Fibroblast of lung (primary cell): ENCODE data around the gene COL10A1. TPM values are rescaled to one million over a fixed set of nuclear protein-coding genes. Genes with fewer than 3 reads are reported as not detected.

Experiments used
- DNase-seq, 2 donors: peaks; one replicate each; pipeline versions ENCODE4 v3.0.0 to v3.0.0-alpha.2; 2010; ENCODE audit warnings: low read depth in 2 of 2
- H2AFZ ChIP-seq: 2 replicates; pipeline ENCODE4 v1.5.1; 2012; ENCODE audit warnings: low read length, control low read depth, inconsistent platforms
- H3K27ac ChIP-seq: 2 replicates; pipeline ENCODE4 v1.5.1; 2011; ENCODE audit warnings: low read length, control low read depth; ENCODE audit not compliant: insufficient read depth
- H3K27me3 ChIP-seq: 2 replicates; pipeline ENCODE4 v1.5.1; 2011; ENCODE audit warnings: mild to moderate bottlenecking, low read length; ENCODE audit not compliant: control insufficient read depth, insufficient read depth
- H3K36me3 ChIP-seq: 2 replicates; pipeline ENCODE4 v1.5.1; 2011; ENCODE audit warnings: low read length; ENCODE audit not compliant: control insufficient read depth, insufficient read depth
- H3K4me1 ChIP-seq: 2 replicates; pipeline ENCODE4 v1.5.1; 2011; ENCODE audit warnings: low read length; ENCODE audit not compliant: control insufficient read depth, insufficient read depth; ENCODE audit errors: extremely low read depth
- H3K4me2 ChIP-seq: 2 replicates; pipeline ENCODE4 v1.5.1; 2011; ENCODE audit warnings: low read length, control low read depth; ENCODE audit not compliant: insufficient read depth; ENCODE audit errors: extremely low read depth
- H3K4me3 ChIP-seq, 4 experiments: fragments of 200-600 bp in 1 of 4; sonication (generic) in 1 of 4; replicated peaks in 1 of 4; 2 replicates each; pipeline ENCODE4 v1.5.1; 2011 to 2016; ENCODE audit warnings: low read length in 4 of 4, low read depth in 3 of 4, mild to moderate bottlenecking in 3 of 4, control low read depth in 2 of 4, inconsistent platforms in 1 of 4, mixed read lengths in 1 of 4; ENCODE audit not compliant: insufficient read depth in 1 of 4; ENCODE audit errors: control extremely low read depth in 1 of 4
- H3K79me2 ChIP-seq: 2 replicates; pipeline ENCODE4 v1.5.1; 2012; ENCODE audit warnings: mild to moderate bottlenecking, low read length, inconsistent platforms; ENCODE audit not compliant: control insufficient read depth, insufficient read depth
- H3K9ac ChIP-seq: 2 replicates; pipeline ENCODE4 v1.5.1; 2011; ENCODE audit warnings: mild to moderate bottlenecking, low read length, control low read depth; ENCODE audit not compliant: insufficient read depth
- H3K9me3 ChIP-seq: 2 replicates; pipeline ENCODE4 v1.5.1; 2012; ENCODE audit warnings: low read depth, low read length; ENCODE audit not compliant: control insufficient read depth, insufficient read depth
- H4K20me1 ChIP-seq: 2 replicates; pipeline ENCODE4 v1.5.1; 2011; ENCODE audit warnings: low read length; ENCODE audit not compliant: control insufficient read depth, insufficient read depth; ENCODE audit errors: extremely low read depth
- EZH2 ChIP-seq: IDR thresholded peaks from 2 replicates; pipeline ENCODE4 v1.5.1; 2012; ENCODE audit warnings: low read length, control low read depth, mild to moderate bottlenecking; ENCODE audit errors: missing control alignments
- polyA plus RNA-seq, 2 donors: library from polyadenylated mRNA; depleted of rRNA in 1 of 2; stranded (reverse) in 1 of 2; unstranded in 1 of 2; fragments of >200 nt; gene quantifications; 2 replicates each; pipeline ENCODE4 v1.2.1, GENCODE V29; 2011 to 2012; ENCODE audit warnings: missing spikeins in 1 of 2
- total RNA-seq: library from RNA; depleted of rRNA; stranded (reverse); fragments of >200 nt; gene quantifications from 2 replicates; pipeline ENCODE4 v1.2.1, GENCODE V29; 2014
- TF ChIP-seq, protein P1 (sequence below), 2 donors: IDR thresholded peaks in 1 of 2; conservative IDR thresholded peaks in 1 of 2; 1 replicate in 1 of 2; 2 replicates in 1 of 2; pipeline ENCODE4 v1.5.1; 2011 to 2012; ENCODE audit warnings: low read length in 2 of 2, control low read depth in 1 of 2, inconsistent platforms in 1 of 2, low read depth in 1 of 2, mild to moderate bottlenecking in 1 of 2

COL10A1 gene
- total and polyA plus RNA-seq, 2 donors (not counting 1 experiment from before 2014, with no cell fraction given) = 17.3 to 40.1 TPM

DNA sequence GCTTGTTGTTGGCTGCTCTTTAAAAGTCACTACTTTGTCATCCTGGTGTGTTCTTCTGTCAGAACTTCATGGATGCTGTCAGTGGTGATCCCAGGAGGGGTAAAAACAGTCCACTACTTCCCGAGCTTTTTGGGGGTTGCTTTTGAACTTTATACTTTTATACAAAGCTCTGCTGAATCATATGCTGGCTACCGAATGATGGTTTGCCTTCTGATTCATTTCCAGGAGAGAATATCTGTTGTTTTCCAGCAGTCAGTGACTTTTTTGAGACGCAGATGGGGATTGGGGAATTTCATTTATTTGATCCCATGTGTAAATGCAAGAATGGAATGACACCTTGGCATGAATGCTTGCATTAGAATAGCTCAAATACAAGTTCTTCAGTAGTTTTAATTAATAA, 32.7 kb upstream of the COL10A1 start:
- no peak overlapping the region for H3K27ac ChIP-seq
- TF ChIP-seq EZH2 = no peak
- TF ChIP-seq, protein P1, sequence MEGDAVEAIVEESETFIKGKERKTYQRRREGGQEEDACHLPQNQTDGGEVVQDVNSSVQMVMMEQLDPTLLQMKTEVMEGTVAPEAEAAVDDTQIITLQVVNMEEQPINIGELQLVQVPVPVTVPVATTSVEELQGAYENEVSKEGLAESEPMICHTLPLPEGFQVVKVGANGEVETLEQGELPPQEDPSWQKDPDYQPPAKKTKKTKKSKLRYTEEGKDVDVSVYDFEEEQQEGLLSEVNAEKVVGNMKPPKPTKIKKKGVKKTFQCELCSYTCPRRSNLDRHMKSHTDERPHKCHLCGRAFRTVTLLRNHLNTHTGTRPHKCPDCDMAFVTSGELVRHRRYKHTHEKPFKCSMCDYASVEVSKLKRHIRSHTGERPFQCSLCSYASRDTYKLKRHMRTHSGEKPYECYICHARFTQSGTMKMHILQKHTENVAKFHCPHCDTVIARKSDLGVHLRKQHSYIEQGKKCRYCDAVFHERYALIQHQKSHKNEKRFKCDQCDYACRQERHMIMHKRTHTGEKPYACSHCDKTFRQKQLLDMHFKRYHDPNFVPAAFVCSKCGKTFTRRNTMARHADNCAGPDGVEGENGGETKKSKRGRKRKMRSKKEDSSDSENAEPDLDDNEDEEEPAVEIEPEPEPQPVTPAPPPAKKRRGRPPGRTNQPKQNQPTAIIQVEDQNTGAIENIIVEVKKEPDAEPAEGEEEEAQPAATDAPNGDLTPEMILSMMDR (conservative IDR thresholded peaks at IDR 0.05 in 1 of 2, IDR thresholded peaks at IDR 0.05 in 1 of 2; ENCODE audit: low read depth in 1 of 2, low read length in 2 of 2) = no peak
- H3K9ac ChIP-seq = no peak overlapping the region

GRCh38 chr6:116157391-116157790, 31.5 kb upstream of the COL10A1 start:
- no peaks in the 10 kb centered on the region for H3K27me3 ChIP-seq
- no peaks in the 10 kb centered on the region for H3K4me1 ChIP-seq
- no peaks in the 10 kb centered on the region for H3K9me3 ChIP-seq
- H3K79me2 ChIP-seq = no peaks in the 10 kb centered on the region
- DNase-seq = no peak
- peak overlapping the region in 1 of 4 experiments; percentile 20 for H3K4me3 ChIP-seq
- no peak overlapping the region for H2AFZ ChIP-seq
- no peak overlapping the region for H3K27ac ChIP-seq
- no peaks in the 10 kb centered on the region for H3K36me3 ChIP-seq
- TF ChIP-seq, protein P1 (conservative IDR thresholded peaks at IDR 0.05 in 1 of 2, IDR thresholded peaks at IDR 0.05 in 1 of 2; ENCODE audit: low read depth in 1 of 2, low read length in 2 of 2) = no peak
- no peak for TF ChIP-seq EZH2
- no peak overlapping the region for H3K9ac ChIP-seq
- no peak overlapping the region for H3K4me2 ChIP-seq
- H4K20me1 ChIP-seq = no peaks in the 10 kb centered on the region

More for the DNA sequence above, 32.7 kb upstream of the COL10A1 start:
- Histone ChIP-seq H2AFZ (no peak overlapping the region), H3K4me3 (peak overlapping the region in 1 of 4 experiments; percentile 21), H3K4me2 (no peak overlapping the region), H4K20me1 (no peaks in the 10 kb centered on the region), H3K27me3 (no peaks in the 10 kb centered on the region), H3K4me1 (no peaks in the 10 kb centered on the region), H3K9me3 (no peaks in the 10 kb centered on the region), H3K36me3 (no peaks in the 10 kb centered on the region), H3K79me2 (no peaks in the 10 kb centered on the region)
- DNase-seq = peak; percentile 2 to 72

DNA sequence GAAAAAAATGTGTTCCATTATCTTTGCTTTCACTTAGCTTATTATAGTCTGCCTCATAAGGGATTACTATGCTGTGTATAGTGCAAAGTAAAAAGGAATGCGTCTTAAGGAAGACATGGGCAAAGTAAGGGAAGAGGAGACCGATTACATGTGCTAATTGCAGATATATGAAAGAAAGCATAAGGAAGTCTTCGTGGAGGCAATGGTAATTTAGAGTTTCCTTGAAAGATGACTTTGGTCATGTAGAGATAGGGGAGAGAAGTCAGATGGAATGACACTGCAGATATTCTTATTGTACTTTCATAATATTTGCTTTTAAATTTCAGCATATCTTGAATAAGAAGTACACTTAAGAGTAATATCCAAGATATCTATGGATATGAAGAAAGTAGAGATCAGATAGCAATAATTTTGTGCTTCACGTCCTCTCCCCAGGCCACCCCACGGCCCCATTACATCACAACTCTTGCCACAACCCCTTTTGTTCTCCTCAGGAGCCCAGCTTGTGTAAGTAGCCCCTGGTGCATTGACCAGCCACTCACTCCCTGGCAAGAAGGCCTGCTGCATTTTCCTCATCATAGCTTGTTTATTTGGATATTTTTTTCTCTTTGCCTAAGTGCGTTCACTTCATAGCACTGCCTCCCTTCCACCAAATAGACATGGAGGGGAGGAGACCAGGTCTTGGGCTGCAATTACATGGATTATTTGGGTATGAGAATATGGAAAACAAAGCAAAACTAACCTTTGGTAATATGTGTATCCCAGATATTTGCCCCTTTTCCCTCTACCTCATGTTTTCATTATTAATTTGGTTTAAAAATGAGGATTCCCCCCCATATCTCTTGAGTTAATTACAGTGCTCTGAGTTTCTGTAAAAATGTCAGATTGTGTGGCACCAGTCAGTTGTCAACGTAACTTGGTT, 30.7 kb upstream of the COL10A1 start:
- no peak overlapping the region for H3K9ac ChIP-seq
- DNase-seq = no peak
- no peak overlapping the region for H3K27ac ChIP-seq
- H3K9me3 ChIP-seq = no peaks in the 10 kb centered on the region
- no peaks in the 10 kb centered on the region for H3K27me3 ChIP-seq
- H4K20me1 ChIP-seq = no peaks in the 10 kb centered on the region
- no peaks in the 10 kb centered on the region for H3K4me1 ChIP-seq
- H3K36me3 ChIP-seq = no peaks in the 10 kb centered on the region
- H3K79me2 ChIP-seq = no peaks in the 10 kb centered on the region
- H2AFZ ChIP-seq = no peak overlapping the region
- TF ChIP-seq, protein P1 (conservative IDR thresholded peaks at IDR 0.05 in 1 of 2, IDR thresholded peaks at IDR 0.05 in 1 of 2; ENCODE audit: low read depth in 1 of 2, low read length in 2 of 2) = no peak
- no peak overlapping the region for H3K4me2 ChIP-seq
- no peak overlapping the region for H3K4me3 ChIP-seq
